Midbrain (tissue), 1 donor: Measurements from ENCODE around the gene ZP1.
"Not testable (repeated sequence)": the region's sequence is repeated elsewhere in the genome, so short reads cannot be mapped to it uniquely, and the experiment has no call there.

ENCODE experiments used
- DNase-seq: peaks from one replicate; lab custom pipeline; 2025; lab: John Stamatoyannopoulos, UW

Gene ZP1

DNA sequence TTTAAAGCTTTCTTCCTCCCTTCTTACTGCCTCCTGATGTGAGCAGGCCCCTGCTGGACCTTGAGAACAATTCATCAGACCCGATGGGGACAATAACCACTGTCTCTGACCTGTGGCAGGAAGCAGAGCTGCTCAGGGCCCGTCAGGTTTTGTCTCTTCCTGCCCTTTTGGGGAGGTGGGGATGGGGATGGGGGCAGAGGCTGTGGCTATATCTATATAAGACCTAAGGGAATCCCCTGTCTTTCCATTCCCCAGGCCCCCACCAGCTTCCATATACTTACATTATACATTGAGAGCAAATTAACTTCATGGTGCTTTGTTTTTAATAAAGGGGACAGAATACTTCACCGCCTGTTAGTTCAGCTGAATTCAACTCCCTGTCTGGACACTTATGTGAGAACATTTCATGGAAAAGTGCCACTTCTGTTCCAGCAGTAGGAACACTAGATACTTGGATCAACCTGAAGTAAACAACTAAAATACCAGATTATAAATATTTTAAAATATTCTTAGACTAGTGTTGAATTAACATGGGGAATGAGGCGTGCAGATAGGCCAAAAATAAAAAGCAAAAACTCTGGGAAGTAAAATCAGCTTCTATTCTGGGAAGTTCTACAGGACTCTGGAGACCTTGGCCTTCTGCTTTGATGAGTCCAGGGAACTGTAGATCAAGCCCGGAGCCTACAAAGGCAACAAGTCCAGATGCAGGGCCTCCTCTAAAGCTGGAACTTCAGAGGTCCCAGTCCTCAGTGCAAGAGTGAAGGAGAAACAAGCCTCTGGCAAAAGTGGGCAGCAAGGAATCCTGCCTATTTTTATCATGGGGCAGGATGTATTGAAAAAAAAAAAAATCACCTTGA lies 11.1 kb downstream of the ZP1 start:
- no peak for DNase-seq

DNA sequence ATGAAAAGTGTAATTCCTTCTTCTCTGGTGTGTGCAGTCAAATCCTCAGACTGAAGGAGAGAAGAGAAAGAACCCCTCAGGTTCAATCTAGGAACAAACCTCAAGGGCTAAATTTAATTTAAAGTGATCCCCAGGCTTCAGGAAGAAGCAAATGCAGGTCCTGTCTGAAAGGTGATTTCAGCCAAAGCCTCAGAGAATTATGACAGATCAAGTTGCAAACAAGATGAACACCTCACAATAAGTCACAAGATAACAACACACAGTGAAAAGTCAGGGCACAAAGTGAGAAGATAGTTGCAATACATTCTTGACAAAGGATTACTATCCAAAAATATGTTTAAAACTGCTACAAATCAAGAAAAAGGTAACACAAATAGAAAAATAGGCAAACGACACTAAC lies 11.8 kb downstream of the ZP1 start:
- DNase-seq: no peak

DNA sequence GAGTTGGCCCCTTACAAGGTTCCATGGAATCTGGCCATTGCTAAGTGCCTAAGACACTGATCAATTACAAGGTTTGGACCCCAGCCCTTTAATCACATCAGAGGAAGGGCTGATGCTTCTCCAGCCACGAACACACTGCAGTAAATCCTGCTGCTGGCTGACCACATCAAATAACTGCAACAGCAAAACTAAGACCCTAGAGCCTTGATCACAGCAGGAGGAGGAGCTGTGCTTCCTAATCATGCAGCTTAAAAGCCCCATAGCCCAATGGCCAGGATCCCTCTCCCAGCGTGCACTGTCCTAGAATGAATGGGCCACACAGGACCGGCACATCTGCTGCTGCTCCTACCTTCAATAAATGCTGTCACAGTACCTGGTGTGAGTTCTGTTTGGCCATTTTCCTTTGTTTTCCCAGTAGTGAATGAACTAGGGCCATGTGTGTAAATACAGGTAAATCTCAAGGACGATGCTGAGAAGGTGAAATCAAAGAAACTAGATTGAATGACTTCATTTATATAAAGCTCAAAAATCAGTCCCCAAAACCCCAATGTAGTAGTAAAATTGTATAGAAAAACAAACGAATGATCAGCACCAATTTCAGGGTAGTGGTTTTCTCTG lies 12.7 kb downstream of the ZP1 start:
- no peak for DNase-seq

DNA sequence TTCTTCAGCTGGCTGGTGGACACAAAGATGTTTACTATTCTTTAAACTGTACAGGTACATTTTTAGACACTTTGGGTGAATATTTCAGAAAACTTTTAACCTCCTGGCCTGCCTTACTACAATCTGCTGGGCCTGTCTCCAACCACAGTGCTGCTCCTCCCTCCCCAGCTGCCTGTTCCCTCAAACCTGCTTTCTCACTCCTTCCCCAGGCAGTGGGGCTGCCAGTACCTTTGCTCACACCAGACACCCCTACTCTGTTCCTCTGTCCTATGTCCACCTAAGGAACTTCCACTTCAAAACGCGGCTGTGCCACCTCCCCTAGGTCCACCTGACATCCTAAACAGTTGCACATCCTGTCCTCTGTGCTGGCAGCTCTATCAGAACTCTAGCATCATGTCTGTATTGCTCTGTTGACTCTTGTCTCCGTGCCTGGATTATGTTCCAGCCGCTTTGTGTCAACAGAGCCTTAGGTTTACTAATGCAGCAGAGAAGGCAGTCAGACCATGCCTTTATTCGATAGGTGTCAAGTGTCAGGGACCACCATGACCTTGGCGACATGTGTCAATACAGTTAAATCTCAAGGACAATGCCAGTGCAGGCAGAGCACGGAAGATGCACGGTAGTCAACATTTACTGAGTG lies 13.4 kb downstream of the ZP1 start:
- DNase-seq: no peak

DNA sequence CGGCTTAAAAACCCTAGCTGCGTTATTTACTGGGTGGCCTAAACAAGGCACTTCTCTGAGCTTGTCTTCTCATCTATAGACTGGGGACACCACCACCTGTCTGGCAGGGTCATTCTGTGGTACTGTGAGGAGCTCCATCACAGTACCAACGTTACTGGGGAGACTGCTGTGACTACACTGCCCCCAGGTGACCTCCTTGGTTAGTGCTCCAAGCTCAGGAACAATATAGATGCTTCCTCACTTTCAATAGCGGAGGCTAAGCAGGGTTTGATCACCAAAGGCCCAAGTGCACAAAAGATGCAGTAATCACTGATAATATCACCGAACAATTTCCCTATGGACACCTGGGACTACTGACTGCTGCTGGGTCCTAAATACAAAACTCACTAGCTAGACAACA lies 20.2 kb downstream of the ZP1 start:
- DNase-seq: peak; percentile 28

DNA sequence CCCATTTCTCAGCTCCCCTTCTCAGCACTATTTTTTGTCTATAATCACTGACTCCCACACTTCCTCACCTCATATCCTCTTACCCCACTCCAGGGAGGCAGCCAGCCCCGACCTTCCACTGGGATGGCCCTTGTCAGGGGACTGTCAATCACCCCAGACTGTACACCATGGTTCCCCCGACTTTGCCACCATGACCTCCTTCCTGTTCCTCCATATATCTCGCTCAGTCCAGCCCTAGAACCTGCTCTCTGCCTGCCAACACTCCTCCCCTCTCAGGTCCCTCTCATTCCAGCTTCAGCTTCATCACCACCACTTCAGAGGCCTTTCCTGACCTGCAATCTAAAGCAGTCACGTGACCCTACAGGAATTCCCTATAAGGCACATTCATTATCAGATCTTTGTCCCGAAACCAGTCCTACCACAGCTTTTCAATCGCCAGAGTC lies 22.5 kb downstream of the ZP1 start:
- no peak for DNase-seq

DNA sequence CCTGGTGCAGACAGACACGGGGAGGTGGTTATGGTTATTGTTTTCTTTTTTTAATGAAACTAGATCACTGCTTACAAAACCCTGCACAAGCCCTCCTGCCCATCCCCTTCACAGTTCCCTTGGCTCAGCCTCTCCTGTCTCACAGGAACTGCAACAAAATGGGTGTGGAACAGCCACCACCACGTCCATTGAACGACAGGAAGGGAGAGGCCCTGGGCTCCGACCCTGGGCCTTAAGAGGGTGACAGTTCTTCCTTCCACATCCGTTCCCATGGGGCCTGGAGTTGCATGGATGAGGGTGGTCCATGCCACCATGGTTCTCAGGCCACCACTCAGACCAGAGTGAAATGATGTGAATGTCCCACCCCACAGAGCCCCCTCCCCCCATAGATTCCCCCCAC lies 23.4 kb downstream of the ZP1 start:
- no peak for DNase-seq

DNA sequence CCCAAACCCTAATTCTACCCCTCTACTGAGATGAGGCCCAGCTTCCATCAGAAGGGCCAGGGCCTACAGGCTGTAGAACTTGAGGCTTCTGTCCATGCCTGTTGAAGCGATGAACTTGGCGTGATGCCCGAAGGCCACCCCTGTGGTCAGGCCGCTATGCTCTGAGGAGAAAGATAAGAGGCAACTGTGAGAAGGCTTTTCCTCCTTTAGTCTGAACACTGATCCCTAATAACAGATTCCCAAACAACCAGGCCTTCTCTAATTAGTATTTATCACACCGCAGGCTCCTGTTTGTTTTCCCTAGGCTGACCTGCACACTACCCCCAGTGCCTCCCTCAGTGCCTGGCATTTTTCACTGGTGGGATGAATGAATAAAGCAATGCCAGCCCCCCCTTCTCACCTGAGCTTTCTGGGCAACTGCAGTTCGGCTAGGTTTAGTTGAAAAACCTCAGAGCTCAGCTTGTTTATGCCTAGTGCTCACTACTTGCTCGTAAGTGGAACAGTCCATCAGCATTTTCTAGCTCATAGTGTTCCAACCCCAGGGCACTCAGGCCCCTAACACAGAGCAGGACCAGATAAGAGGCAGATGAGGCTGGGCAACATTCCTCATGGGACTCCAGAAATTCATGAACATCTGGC lies 23.9 kb downstream of the ZP1 start:
- DNase-seq: no peak

DNA sequence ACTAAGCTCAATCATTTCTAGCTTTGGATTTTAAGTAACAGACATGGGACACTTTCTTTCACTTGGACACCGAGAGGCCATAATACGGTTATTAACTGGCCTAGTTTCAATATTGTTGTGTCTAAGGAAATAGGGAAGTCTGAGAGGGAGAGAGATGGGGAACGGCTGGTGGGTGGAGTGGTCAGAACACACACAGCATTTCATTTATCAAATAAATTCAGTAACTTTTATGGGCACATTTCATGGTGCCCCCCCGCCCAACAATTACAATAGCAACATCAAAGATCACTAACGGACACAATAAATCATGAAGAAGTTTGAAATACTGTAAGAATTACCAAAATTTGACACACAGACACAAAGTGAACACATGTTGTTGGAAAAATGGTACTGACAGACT lies 28.3 kb downstream of the ZP1 start:
- DNase-seq: no peak

DNA sequence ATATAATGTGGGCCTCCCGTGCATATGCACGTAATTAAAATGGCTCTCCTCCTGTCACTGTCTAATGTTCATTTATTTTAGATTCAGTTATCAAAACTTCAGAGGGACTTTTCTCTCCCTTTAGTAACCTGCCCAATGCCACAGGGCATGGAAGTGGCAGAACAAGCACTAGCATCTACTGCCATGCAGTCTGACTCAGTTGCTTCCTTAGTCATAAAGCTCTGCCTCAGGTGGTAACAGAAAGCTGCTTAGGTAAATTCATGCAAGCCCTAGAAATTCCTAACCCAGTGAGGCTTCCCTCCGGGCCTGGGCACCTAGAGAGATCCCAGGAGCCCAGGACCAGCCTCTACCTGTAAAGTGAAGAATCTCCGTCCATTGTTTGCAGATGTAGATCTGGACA lies 30.2 kb downstream of the ZP1 start:
- DNase-seq: no peak

DNA sequence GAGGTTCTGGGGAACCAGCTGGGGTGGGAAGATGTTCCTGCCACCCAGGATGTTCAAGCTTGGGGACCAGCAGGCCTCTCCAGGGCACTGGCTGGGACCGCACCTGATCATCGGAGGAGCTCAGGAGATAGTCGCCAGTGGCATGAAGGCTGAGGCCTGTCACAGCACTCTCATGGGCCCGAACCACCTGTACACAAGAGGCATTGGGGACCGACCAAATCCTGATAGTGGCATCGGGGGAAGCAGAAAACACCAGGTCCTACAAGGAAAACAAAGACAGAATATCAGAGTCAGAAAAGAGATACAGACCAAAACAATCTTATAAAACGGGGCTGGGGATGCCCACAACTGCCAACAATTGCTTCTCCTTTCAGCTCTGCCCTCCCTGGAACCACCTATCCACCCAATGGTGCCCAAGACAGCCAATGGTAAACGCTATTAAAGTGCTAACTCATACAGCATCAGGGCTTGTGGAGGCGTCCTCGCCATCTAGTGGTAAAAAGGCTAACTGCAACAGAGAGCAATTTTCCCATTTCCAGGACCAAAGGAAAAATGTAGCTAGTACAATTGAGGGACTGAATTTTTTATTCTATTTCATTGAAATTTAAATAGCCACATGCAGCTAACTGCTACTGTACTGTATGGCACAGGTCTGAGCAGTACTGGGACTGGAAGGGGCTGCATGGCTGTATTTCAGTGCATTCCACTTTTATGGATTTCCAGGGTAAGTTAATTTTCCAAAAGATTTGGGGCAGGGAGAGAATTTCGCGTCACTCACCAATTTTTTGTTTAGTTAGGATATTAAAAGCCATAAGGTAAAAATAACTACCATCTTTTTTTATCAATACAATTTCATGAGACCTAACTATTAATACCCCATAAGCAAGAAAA lies 31.9 kb downstream of the ZP1 start:
- peak; percentile 52 for DNase-seq

DNA sequence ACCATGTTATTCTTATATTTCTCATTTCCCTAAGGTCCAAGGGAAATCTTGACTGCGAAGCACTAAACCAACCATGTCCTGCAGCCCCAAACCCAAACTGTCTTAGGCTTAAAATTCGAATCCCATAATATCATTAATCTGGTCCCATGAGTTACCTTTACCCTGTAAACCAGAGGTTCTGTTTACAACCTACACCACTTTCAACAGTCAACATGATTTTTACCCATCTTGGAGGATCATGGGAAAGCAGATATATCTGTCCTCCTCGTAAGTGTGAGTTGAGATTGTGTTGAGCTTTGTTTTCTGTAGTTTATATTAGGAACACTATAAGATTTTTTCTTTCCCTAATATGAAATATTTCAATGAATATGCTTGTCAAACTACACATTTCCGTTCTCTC lies 32.6 kb downstream of the ZP1 start:
- DNase-seq: no peak

DNA sequence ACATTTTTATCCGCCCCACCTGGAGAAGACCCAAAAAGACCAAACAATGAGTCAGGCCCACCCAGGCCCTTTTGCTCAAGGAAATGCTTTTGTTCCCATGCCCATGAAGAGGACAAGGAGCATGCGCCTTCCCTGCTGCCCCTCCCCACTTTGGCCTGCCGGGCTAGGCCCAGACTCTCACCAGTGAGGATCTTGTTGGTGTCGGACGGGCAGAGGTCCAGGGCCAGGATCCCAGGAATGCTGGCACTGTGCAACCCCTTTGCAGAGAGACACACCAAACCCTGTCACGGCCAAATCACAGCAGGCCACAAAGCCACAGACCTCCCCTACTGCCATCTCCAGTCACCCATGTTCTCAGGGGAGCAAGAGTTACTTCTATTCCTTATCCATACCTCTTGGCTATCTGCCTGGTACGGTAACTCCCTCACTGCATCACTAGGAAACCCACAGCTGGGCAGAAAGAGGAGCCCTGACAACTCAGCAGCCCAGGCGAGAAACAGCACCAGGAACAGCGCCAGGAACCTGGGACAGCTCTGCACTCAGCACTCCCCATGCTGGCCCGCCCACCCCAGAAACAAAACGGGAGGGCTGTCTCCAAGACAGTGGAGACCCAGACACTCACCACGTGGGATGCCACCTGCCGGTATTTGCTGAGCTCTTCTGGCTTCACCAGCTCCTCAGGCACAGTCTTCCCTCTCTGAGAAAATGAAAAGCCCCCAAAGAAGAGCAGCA lies 33.5 kb downstream of the ZP1 start:
- peak; percentile 28 for DNase-seq

DNA sequence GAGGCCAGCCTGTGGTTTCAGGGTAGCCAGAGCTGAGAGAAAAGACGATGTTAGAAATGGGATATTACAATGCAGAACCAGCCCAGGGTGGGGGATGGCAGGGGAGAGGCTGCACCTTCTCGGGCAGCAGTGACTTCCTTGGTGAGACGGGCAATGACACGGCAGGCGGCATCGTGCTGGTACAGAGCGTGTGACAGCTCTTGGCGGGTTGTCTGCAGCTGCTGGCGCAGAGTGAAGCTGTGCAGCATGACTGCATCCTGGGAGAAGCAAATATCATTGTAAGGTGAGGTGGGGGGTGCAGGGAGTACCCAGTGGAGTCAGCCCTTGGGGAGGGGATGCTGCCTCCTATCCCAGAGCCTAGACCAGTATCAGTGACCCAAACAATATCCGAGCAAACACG lies 35.3 kb downstream of the ZP1 start:
- no peak for DNase-seq

DNA sequence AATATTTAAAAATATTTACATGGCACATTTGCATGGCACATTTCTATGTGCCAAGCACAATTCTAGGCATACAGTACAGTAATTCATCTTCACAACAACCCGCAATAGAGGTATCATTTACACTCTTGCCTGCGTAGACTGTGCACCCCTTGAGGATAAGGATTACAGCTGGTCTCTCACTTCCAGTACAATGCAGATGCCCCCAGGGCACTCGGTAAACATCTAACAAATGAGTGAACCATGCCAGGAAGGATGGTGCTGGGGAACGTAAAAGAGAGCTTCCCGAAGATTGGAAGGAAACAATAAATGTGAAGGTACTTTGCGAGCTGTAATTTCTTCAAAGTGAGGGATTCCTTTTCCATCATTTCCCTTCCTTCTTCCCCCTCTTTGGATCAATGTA lies 37.7 kb downstream of the ZP1 start:
- no peak for DNase-seq

DNA sequence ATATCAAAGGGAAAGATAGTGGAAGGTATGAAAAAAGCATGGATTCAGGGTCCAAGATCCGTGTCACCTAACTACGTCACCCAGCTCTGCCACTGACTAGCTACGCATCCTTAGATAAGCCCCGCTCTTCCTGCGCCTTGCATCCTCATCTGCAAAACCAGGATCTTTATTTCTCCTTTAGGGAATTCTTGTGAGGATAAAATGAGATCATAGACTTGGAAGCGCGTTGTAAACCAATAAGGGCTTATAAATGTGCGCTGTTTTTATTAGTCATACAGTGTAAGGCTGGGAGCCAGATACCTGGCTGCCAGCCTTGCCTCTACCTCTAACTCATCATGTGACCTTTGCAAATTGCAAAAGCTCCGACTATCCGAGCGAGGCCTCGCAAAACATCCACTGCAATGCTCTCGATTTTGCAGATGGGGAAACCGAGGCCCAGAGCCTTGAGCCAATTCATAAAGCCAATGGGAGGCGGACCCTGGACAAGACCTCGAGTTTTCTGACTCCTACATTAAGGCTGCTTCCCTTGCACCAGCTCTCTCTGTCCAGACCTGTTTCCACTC lies 38.3 kb downstream of the ZP1 start:
- no peak for DNase-seq

DNA sequence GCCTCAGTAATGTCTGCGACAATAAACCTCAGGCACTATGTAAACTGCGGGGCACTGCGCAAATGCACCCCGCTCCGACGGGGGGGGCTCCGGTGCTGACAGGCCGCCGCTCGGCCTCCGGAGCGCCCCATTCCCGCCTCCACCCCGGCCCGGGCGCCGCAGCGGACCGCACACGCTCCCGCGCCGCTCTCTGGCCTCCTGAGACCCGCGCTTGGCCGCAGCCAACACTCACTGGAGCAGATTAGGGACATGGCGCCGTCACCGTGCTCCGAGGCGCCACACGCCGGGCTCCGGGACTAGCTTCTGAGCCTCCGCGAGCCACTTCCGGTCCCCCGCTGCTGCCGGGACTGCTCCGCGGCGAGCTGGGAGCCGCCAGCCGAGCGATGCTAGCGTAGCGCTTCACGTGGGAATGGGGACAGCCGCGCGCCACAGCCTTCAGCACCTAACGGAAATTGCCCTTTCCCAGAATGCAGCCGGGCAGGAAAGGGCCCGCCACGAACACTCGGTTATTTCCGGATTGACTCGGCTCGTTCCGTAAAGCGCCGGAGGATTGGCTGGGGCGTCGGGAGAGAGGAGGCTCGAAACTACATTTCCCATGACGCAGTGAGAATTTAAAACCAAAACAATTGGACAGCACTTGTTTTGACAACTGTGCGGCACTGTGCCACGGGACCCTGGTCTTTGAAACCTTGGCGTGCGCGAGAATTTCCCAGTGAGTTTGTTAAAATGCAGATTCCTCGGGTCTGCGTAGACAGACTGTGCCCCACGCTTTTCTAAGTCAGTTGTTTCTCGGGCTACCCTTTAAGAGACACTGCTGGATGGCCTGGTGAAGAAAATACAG lies 39.0 kb downstream of the ZP1 start, which contains the start of gene PRPF19:
TSS of gene PRPF19 (minus strand) at position 454 of the 841 bp plus-strand sequence. CDS start at position 251, 203 bp downstream.
- DNase-seq: peak; percentile 98

DNA sequence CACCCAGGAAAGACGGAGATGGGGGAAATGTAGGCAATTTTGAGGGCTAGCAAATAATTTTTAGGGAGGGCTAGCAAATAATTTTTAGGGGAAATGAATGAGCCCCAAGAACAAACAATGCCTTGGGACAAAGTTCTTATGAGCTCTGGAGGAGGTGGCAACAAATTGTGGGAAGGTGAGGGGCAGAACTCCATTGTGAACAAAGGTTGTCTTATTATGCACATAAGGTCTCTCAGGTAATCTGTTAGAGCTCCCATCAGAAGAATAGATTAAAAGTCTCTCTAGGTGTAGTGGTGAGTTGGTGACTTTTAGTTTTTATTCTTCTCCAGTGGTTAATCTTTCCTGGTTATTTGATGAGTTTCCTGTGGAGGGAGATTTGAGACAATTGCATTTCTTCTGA lies 41.5 kb downstream of the ZP1 start:
- no peak for DNase-seq

DNA sequence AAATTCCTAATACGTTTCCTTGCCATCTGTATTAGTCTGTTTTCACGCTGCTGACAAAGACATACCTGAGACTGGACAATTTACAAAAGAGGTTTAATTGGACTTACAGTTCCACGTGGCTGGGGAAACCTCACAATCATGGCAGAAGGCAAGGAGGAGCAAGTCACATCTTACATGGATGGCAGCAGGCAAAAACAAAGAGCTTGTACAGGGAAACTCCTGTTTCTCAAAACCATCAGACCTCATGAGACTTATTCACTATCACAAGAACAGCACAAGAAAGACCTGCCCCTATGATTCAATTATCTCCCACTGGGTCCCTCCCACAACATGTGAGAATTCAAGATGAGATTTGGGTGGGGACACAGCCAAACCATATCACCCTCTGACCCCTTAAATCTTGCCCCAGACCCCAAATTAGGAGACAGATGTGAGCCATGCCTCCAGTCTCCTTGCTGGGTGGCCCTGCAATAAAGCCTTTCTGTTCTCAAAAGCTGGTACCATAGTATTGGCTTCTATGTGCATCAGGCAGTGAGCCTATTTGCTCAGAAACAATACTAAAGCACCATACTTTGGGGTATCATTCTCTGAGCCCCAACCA lies 42.4 kb downstream of the ZP1 start:
- not testable (repeated sequence) for DNase-seq
